Lower lobe of right lung (tissue), 2 donors: ENCODE measurements around the gene ARFGEF3. TPM values are rescaled to one million over a fixed set of nuclear protein-coding genes. Genes with fewer than 3 reads are reported as not detected.

ENCODE experiments used
- ATAC-seq, 2 donors: fragments of 200-7000 bp; cut with Tn5 transposase; one replicate each; pipeline ENCODE4 v1.9.1; 2020 to 2022; ENCODE audit warnings: mild to moderate bottlenecking in 2 of 2, moderate library complexity in 2 of 2
- DNase-seq: peaks from one replicate; pipeline ENCODE4 v3.0.0-alpha.2; 2020
- H3K27ac ChIP-seq: fragments of 200-600 bp; one replicate; pipeline ENCODE4 v1.8.0; 2022
- H3K27me3 ChIP-seq: fragments of 200-600 bp; one replicate; pipeline ENCODE4 v1.8.0; 2022; ENCODE audit warnings: low read depth
- H3K36me3 ChIP-seq: fragments of 200-600 bp; one replicate; pipeline ENCODE4 v1.8.0; 2022; ENCODE audit warnings: mild to moderate bottlenecking
- H3K4me1 ChIP-seq: fragments of 200-600 bp; one replicate; pipeline ENCODE4 v1.8.0; 2022
- H3K4me3 ChIP-seq: fragments of 200-600 bp; one replicate; pipeline ENCODE4 v1.8.0; 2022; ENCODE audit warnings: mild to moderate bottlenecking
- H3K9me3 ChIP-seq: fragments of 200-600 bp; one replicate; pipeline ENCODE4 v1.8.0; 2022
- CTCF ChIP-seq: fragments of 200-600 bp; IDR thresholded peaks from one replicate; pipeline ENCODE4 v1.8.0; 2022; ENCODE audit warnings: antibody characterized with exemption, mild to moderate bottlenecking
- intact Hi-C: fragments of 100-400 bp; cut with DNase I; formaldehyde crosslinking; loops from one replicate; pipeline ENCODE4 v1.11.0; 2022
- total RNA-seq: library from RNA; stranded (reverse); fragmentation: NEBNext Ultra II Directional; extraction: Animal tissue kit (Norgen Biotek cat#: 25700); gene quantifications from one replicate; pipeline ENCODE4 v1.2.1, GENCODE V29; 2021
- donor health status: DM: no; HTN: yes; CAD: no; lungs with severe emphysema.

ARFGEF3 gene
- total RNA-seq, 1 donor from 2014 or later = 33.8 TPM

- peak; percentile 8 for TF ChIP-seq CTCF
- peak; percentile 61 to 65 for ATAC-seq
- DNase-seq = no peak
- intact Hi-C loops = no loop called here
- Histone ChIP-seq H3K4me3 (no peak overlapping the region), H3K4me1 (no peaks in the 10 kb centered on the region), H3K36me3 (no peaks in the 10 kb centered on the region), H3K27me3 (no peaks in the 10 kb centered on the region), H3K9me3 (no peaks in the 10 kb centered on the region), H3K27ac (no peak overlapping the region)
These were observed 146.3 kb downstream of the ARFGEF3 start for GRCh38 chr6:138307816-138308730.

GRCh38 chr6:138308731-138309110 lies 147.0 kb downstream of the ARFGEF3 start:
- no peaks in the 10 kb centered on the region for H3K9me3 ChIP-seq
- no peak for DNase-seq
- intact Hi-C loops = no loop called here
- no peaks in the 10 kb centered on the region for H3K27me3 ChIP-seq
- TF ChIP-seq CTCF = peak; percentile 0
- no peaks in the 10 kb centered on the region for H3K4me1 ChIP-seq
- no peak overlapping the region for H3K4me3 ChIP-seq
- no peak overlapping the region for H3K27ac ChIP-seq
- H3K36me3 ChIP-seq = peaks cover 6% of the 10 kb centered on the region
- ATAC-seq = no peak

GRCh38 chr6:138309695-138310094 lies 148.0 kb downstream of the ARFGEF3 start:
- Histone ChIP-seq H3K27ac (no peak overlapping the region), H3K9me3 (no peaks in the 10 kb centered on the region), H3K36me3 (peaks cover 16% of the 10 kb centered on the region), H3K27me3 (no peaks in the 10 kb centered on the region), H3K4me1 (no peaks in the 10 kb centered on the region), H3K4me3 (no peak overlapping the region)
- no peak for TF ChIP-seq CTCF
- DNase-seq (no peak), ATAC-seq (no peak)
- intact Hi-C loops = no loop called here

- ATAC-seq = peak in 1 of 2 donors; percentile 48
- no peaks in the 10 kb centered on the region for H3K27me3 ChIP-seq
- H3K27ac ChIP-seq = no peak overlapping the region
- H3K36me3 ChIP-seq = peaks cover 21% of the 10 kb centered on the region
- intact Hi-C loops = no loop called here
- H3K9me3 ChIP-seq = no peaks in the 10 kb centered on the region
- no peak for TF ChIP-seq CTCF
- no peaks in the 10 kb centered on the region for H3K4me1 ChIP-seq
- no peak for DNase-seq
- H3K4me3 ChIP-seq = no peak overlapping the region
These were observed 148.6 kb downstream of the ARFGEF3 start for GRCh38 chr6:138310294-138310693.

GRCh38 chr6:138310821-138311220 lies 149.1 kb downstream of the ARFGEF3 start:
- H3K27me3 ChIP-seq = no peaks in the 10 kb centered on the region
- no peak overlapping the region for H3K27ac ChIP-seq
- no peak for TF ChIP-seq CTCF
- intact Hi-C loops = no loop called here
- DNase-seq = no peak
- no peaks in the 10 kb centered on the region for H3K4me1 ChIP-seq
- no peak overlapping the region for H3K4me3 ChIP-seq
- H3K9me3 ChIP-seq = no peaks in the 10 kb centered on the region
- peaks cover 21% of the 10 kb centered on the region for H3K36me3 ChIP-seq
- no peak for ATAC-seq
